Measurements from ENCODE around the gene SASS6. TPM values are rescaled to one million over a fixed set of nuclear protein-coding genes. Genes with fewer than 3 reads are reported as not detected.

The SASS6 gene
- total RNA-seq, 1 donor from 2014 or later = 3.4 TPM

DNA sequence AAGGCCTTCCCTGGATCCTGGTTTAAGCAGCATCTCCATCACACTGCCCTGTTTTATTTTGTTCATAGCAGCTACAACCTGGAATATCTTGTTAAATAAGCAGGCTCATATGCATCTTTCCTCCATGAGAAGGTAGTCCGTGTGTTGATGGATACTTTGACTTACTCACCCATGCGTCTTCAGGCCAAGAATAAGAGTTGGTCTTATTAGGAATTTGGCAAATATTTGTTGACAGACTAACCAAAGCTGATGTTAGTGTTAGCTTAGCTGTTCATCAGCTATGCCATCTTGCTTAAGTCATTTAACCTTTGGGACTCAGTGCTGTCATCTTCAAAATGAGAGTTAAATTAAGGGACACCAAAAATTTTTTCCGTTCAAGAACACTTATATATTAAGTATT is 59.2 kb downstream of the SASS6 start:
- Histone ChIP-seq H3K36me3 (peaks cover 0 to 49% of the 10 kb centered on the region in 2 donors), H3K4me3 (no peak overlapping the region), H3K27me3 (no peaks in the 10 kb centered on the region), H3K9me3 (no peaks in the 10 kb centered on the region), H3K27ac (no peak overlapping the region), H3K4me1 (no peaks in the 10 kb centered on the region)
- no peak for DNase-seq (ENCODE audit: extremely low spot score in 2 of 2)
- intact Hi-C loops (cut with DNase I) = no loop called here
- TF ChIP-seq, protein P1, sequence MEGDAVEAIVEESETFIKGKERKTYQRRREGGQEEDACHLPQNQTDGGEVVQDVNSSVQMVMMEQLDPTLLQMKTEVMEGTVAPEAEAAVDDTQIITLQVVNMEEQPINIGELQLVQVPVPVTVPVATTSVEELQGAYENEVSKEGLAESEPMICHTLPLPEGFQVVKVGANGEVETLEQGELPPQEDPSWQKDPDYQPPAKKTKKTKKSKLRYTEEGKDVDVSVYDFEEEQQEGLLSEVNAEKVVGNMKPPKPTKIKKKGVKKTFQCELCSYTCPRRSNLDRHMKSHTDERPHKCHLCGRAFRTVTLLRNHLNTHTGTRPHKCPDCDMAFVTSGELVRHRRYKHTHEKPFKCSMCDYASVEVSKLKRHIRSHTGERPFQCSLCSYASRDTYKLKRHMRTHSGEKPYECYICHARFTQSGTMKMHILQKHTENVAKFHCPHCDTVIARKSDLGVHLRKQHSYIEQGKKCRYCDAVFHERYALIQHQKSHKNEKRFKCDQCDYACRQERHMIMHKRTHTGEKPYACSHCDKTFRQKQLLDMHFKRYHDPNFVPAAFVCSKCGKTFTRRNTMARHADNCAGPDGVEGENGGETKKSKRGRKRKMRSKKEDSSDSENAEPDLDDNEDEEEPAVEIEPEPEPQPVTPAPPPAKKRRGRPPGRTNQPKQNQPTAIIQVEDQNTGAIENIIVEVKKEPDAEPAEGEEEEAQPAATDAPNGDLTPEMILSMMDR (IDR thresholded peaks at IDR 0.05) = no peak
- TF ChIP-seq POLR2A (IDR thresholded peaks at IDR 0.05) (no peak), POLR2AphosphoS5 (IDR thresholded peaks at IDR 0.05; ENCODE audit: insufficient read depth in 1 of 2, low read depth in 1 of 2) (no peak)

DNA sequence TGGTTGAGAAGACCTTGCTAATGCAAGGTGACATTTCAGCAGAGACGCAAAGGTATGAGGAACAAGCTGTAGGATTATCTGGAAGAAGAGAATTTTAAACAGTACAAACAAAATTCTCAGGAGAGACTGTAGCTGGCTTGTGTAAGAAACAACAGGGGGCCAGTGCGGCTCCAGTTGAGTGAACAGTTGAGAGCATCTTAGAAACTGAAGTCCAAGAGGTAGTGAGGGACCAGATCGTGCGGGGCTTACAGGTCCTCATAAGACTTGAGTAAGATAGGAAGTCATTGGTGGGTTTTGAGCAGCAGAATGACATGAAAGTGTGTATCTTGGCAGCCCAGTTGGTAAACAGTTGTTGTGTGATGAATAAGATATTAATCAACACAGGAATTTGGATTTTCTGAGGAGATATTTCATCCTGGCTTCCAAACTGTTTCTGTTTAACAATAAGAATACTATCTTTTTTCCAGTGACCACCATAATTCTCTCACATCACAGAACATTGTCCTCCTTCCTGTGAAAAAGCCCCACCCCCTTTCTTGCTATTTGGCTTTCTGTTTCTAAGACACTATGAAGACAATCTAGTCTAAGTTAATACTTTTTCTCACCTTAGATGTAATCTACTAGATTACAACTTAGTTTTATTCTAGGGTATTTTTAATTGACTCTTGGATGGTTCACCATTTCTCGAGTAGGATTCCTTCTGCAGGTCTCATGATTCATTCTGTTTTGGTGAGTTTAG is 62.4 kb downstream of the SASS6 start:
- Histone ChIP-seq H3K4me3 (no peak overlapping the region), H3K9me3 (no peaks in the 10 kb centered on the region), H3K27me3 (no peaks in the 10 kb centered on the region), H3K36me3 (peaks cover 0 to 54% of the 10 kb centered on the region in 2 donors), H3K4me1 (no peaks in the 10 kb centered on the region), H3K27ac (no peak overlapping the region)
- TF ChIP-seq POLR2A (IDR thresholded peaks at IDR 0.05) (no peak), POLR2AphosphoS5 (IDR thresholded peaks at IDR 0.05; ENCODE audit: insufficient read depth in 1 of 2, low read depth in 1 of 2) (no peak)
- TF ChIP-seq, protein P1 (IDR thresholded peaks at IDR 0.05) = no peak
- DNase-seq (ENCODE audit: extremely low spot score in 2 of 2) = no peak
- intact Hi-C loops (cut with DNase I) = no loop called here

- peaks cover 2 to 62% of the 10 kb centered on the region in 2 donors for H3K36me3 ChIP-seq
- intact Hi-C loops (cut with DNase I) = no loop called here
These were observed 66.8 kb downstream of the SASS6 start for GRCh38 chr1:100065969-100066227.

DNA sequence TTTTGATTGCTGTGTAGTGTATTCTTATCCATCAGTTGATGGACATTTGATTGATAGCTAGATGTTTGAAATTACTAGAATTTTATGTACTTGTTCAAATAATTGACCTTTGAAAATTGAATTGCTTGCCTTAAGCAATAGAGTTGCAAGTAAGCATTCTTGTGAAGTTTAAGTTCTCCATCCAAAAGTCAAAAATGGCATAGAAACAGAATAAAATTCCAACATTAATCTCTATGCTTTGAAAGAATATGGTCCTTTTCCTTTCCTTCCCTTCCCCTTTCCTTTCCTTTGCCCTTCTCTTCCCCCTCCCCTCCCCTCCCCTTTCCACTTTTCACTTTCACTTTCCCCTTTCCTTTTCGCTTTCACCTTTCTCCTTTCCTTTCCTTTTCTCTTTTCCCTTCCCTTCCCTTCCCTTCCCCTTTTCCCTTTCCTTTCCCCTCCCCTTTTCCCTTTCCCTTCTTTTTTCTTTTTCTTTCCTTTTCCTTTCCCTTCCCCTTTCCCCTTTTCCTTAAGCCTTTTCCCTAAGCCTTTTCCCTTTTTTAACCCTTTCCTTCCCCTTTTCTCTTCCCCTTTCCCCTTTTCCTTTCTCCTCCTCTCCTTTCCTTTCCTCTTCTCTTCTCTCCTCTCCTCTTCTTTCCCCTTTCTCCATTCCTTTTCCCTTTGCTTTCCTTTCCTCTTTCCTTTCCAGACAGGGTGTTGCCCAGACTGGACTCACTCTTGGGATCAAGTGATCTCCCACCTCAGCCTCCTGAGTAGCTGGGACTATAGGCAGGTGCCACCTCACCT is 67.4 kb downstream of the SASS6 start:
- Histone ChIP-seq H3K27me3 (no peaks in the 10 kb centered on the region), H3K27ac (no peak overlapping the region), H3K9me3 (no peaks in the 10 kb centered on the region), H3K4me1 (no peaks in the 10 kb centered on the region), H3K36me3 (peaks cover 6 to 64% of the 10 kb centered on the region in 2 donors), H3K4me3 (no peak overlapping the region)
- DNase-seq (ENCODE audit: extremely low spot score in 2 of 2) = no peak
- intact Hi-C loops (cut with DNase I) = no loop called here
- TF ChIP-seq POLR2A (IDR thresholded peaks at IDR 0.05) (no peak), POLR2AphosphoS5 (IDR thresholded peaks at IDR 0.05; ENCODE audit: insufficient read depth in 1 of 2, low read depth in 1 of 2) (no peak)
- TF ChIP-seq, protein P1 (IDR thresholded peaks at IDR 0.05) = no peak

More at GRCh38 chr1:100065969-100066227, 66.8 kb downstream of the SASS6 start:
- DNase-seq (ENCODE audit: extremely low spot score in 2 of 2) = no peak
- no peak overlapping the region for H3K27ac ChIP-seq
- no peaks in the 10 kb centered on the region for H3K9me3 ChIP-seq
- H3K27me3 ChIP-seq = no peaks in the 10 kb centered on the region
- no peaks in the 10 kb centered on the region for H3K4me1 ChIP-seq
- TF ChIP-seq POLR2A (IDR thresholded peaks at IDR 0.05) (no peak), POLR2AphosphoS5 (IDR thresholded peaks at IDR 0.05; ENCODE audit: insufficient read depth in 1 of 2, low read depth in 1 of 2) (no peak)
- no peak overlapping the region for H3K4me3 ChIP-seq

DNA sequence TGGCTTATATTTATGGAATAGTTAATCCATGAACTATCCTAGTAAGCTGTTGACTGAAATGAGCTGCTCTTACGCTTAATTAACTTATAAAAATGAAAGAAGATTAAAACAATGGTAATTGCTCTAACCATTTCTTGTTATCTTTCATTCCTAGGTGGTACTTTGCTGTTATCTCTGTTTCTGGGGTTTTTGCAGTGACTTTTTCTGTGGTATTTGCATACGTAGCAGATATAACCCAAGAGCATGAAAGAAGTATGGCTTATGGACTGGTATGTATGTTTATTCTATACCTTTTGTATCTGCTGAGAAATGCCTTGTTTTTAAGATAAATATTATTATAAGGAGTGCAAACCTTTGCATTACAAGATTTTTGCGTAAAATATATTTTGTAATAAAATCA is 71.0 kb downstream of the SASS6 start:
- intact Hi-C loops (cut with DNase I) = no loop called here
- no peak overlapping the region for H3K4me3 ChIP-seq
- DNase-seq (ENCODE audit: extremely low spot score in 2 of 2) = no peak
- no peaks in the 10 kb centered on the region for H3K27me3 ChIP-seq
- H3K9me3 ChIP-seq = no peaks in the 10 kb centered on the region
- H3K4me1 ChIP-seq = no peaks in the 10 kb centered on the region
- H3K36me3 ChIP-seq = peaks cover 6 to 48% of the 10 kb centered on the region in 2 donors
- no peak for TF ChIP-seq POLR2AphosphoS5 (IDR thresholded peaks at IDR 0.05; ENCODE audit: insufficient read depth in 1 of 2, low read depth in 1 of 2)
- TF ChIP-seq POLR2A (IDR thresholded peaks at IDR 0.05) = no peak
- no peak overlapping the region for H3K27ac ChIP-seq

DNA sequence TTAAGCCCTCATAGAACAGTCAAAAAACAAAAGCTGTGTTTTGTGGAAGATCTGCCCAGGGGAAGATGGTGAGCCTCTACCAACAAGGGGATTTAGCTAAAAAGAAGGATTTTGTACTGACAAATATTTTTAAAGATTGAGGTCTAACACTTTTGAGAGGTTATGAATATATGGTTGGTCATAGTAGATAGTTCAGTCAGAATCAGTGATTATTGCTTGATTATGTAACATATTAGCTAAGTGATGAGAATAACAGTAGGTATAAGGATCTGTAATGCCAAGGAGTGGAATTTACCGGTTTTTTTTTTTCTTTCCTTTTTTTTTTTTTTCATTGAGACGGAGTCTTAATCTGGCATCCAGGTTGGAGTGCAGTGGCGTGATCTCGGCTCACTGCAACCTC is 79.0 kb downstream of the SASS6 start:
- no peak overlapping the region for H3K4me3 ChIP-seq
- no peak overlapping the region for H3K27ac ChIP-seq
- no peak for DNase-seq (ENCODE audit: extremely low spot score in 2 of 2)
- H3K9me3 ChIP-seq = no peaks in the 10 kb centered on the region
- H3K36me3 ChIP-seq = peaks cover 0 to 13% of the 10 kb centered on the region in 2 donors
- H3K4me1 ChIP-seq = no peaks in the 10 kb centered on the region
- H3K27me3 ChIP-seq = no peaks in the 10 kb centered on the region
- intact Hi-C loops (cut with DNase I) = no loop called here
- TF ChIP-seq, protein P1 (IDR thresholded peaks at IDR 0.05) = no peak
- TF ChIP-seq POLR2A (IDR thresholded peaks at IDR 0.05) = no peak
- TF ChIP-seq POLR2AphosphoS5 (IDR thresholded peaks at IDR 0.05; ENCODE audit: insufficient read depth in 1 of 2, low read depth in 1 of 2) = no peak
